ENCODE measurements around the gene PARVB.

DNA sequence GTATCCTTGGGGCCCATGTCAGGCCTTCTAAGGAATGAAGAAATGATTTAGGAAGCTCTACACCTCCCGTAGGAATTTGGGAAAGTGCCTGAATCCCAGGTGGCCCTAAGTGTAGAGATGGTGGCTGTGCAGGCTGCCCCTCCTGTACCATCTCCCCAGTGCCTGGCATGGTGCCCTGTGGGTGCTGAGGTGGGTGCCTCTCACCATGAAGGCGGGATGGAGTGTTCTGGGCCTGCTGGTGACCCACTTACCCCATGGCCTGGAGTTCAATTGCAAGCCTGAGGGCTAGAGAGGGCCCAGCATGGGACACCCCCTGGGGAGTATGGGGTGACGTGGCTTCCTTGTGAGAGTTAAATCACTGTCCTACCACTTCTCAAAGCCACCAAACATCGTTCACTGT, 49.1 kb upstream of the PARVB start:
- TF ChIP-seq, protein P1, sequence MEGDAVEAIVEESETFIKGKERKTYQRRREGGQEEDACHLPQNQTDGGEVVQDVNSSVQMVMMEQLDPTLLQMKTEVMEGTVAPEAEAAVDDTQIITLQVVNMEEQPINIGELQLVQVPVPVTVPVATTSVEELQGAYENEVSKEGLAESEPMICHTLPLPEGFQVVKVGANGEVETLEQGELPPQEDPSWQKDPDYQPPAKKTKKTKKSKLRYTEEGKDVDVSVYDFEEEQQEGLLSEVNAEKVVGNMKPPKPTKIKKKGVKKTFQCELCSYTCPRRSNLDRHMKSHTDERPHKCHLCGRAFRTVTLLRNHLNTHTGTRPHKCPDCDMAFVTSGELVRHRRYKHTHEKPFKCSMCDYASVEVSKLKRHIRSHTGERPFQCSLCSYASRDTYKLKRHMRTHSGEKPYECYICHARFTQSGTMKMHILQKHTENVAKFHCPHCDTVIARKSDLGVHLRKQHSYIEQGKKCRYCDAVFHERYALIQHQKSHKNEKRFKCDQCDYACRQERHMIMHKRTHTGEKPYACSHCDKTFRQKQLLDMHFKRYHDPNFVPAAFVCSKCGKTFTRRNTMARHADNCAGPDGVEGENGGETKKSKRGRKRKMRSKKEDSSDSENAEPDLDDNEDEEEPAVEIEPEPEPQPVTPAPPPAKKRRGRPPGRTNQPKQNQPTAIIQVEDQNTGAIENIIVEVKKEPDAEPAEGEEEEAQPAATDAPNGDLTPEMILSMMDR (conservative IDR thresholded peaks at IDR 0.05; ENCODE audit: low read depth, low read length) = no peak
- TF ChIP-seq EZH2 (IDR thresholded peaks at IDR 0.05; ENCODE audit: low read length, unreplicated experiment) = no peak

All from PC-3 (cell line).